H1 (cell line): Measurements from ENCODE around the gene OR10A4.

ENCODE experiments used
- CTCF ChIP-seq, 3 experiments: IDR thresholded peaks; 1 replicate in 2 of 3; 2 replicates in 1 of 3; pipeline versions ENCODE4 v1.5.1 to v1.6.1; 2011; ENCODE audit warnings: low read length in 3 of 3, mild to moderate bottlenecking in 3 of 3, inconsistent platforms in 2 of 3, low read depth in 1 of 3, moderate library complexity in 1 of 3; ENCODE audit not compliant: insufficient read depth in 1 of 3; ENCODE audit errors: control extremely low read depth in 1 of 3
- JUND ChIP-seq: IDR thresholded peaks from 2 replicates; pipeline ENCODE4 v1.6.1; 2011; ENCODE audit warnings: mild to moderate bottlenecking, improper control_type of control experiment, low read length
- POLR2A ChIP-seq, 2 experiments: IDR thresholded peaks; 1 replicate in 1 of 2; 2 replicates in 1 of 2; pipeline ENCODE4 v1.6.1; 2011; ENCODE audit warnings: low read depth in 2 of 2, low read length in 2 of 2, mild to moderate bottlenecking in 2 of 2; ENCODE audit errors: control extremely low read depth in 1 of 2
- RXRA ChIP-seq: IDR thresholded peaks from 2 replicates; pipeline ENCODE4 v1.6.1; 2011; ENCODE audit warnings: low read depth, mild to moderate bottlenecking, low read length, moderate library complexity; ENCODE audit not compliant: insufficient read depth
- SP2 ChIP-seq: IDR thresholded peaks from 2 replicates; pipeline ENCODE4 v1.6.1; 2012; ENCODE audit warnings: mild to moderate bottlenecking, low read length, inconsistent platforms
- SUZ12 ChIP-seq: fragments of 200-600 bp; sonication (generic); IDR thresholded peaks from 2 replicates; pipeline ENCODE4 v1.6.1; 2012; ENCODE audit warnings: mild to moderate bottlenecking, inconsistent platforms, low read length, moderate library complexity, mixed read lengths
- TBP ChIP-seq: IDR thresholded peaks from 2 replicates; pipeline ENCODE4 v1.6.1; 2011; ENCODE audit warnings: low read depth, low read length, improper control_type of control experiment

- no peak for TF ChIP-seq RXRA
- no peak for TF ChIP-seq JUND
- no peak for TF ChIP-seq SUZ12
- no peak for TF ChIP-seq CTCF (IDR thresholded peaks at IDR 0.05; ENCODE audit: control extremely low read depth in 1 of 3, insufficient read depth in 1 of 3, low read depth in 1 of 3, low read length in 3 of 3)
- TF ChIP-seq POLR2A (IDR thresholded peaks at IDR 0.05; ENCODE audit: control extremely low read depth in 1 of 2, low read depth in 2 of 2, low read length in 2 of 2): no peak
- TF ChIP-seq SP2: no peak
- TF ChIP-seq TBP: no peak
Measured at GRCh38 chr11:6834021-6834420, 42.4 kb upstream of the OR10A4 start.
